Limb (tissue), 2 donors: ENCODE measurements around the gene TIMP4.
A peak's percentile ranks its signal among the peaks of the same experiment; 100 is the strongest.

Source experiments
- DNase-seq, 2 donors: peaks; one replicate each; pipeline ENCODE4 v3.0.0-alpha.2; 2016; ENCODE audit errors: extremely low spot score in 2 of 2

The TIMP4 gene

GRCh38 chr3:12158387-12159226 is at the start of gene TIMP4:
Gene TIMP4 (minus strand): TSS chr3:12158912. CDS start chr3:12158840, 72 bp downstream.
- peak in 1 of 2 donors; percentile 48 for DNase-seq

GRCh38 chr3:12205171-12205570 is 46.5 kb upstream of the TIMP4 start:
- DNase-seq: no peak

GRCh38 chr3:12201813-12202212 is 43.1 kb upstream of the TIMP4 start:
- no peak for DNase-seq

- DNase-seq: no peak
Measured at GRCh38 chr3:12198301-12198700, 39.6 kb upstream of the TIMP4 start.

GRCh38 chr3:12197475-12197874 is 38.8 kb upstream of the TIMP4 start:
- DNase-seq: no peak

- DNase-seq: no peak
Measured at GRCh38 chr3:12196684-12197083, 38.0 kb upstream of the TIMP4 start.

- DNase-seq: no peak
Measured at GRCh38 chr3:12195231-12195630, 36.5 kb upstream of the TIMP4 start.

- no peak for DNase-seq
Measured at GRCh38 chr3:12194669-12195161, 36.0 kb upstream of the TIMP4 start.

- DNase-seq: no peak
Measured at GRCh38 chr3:12194209-12194608, 35.5 kb upstream of the TIMP4 start.

- DNase-seq: no peak
Measured at GRCh38 chr3:12193485-12194165, 34.9 kb upstream of the TIMP4 start.

- no peak for DNase-seq
Measured at GRCh38 chr3:12192655-12193484, 34.2 kb upstream of the TIMP4 start.

- no peak for DNase-seq
Measured at GRCh38 chr3:12192173-12192572, 33.5 kb upstream of the TIMP4 start.

- DNase-seq: no peak
Measured at GRCh38 chr3:12191559-12191958, 32.8 kb upstream of the TIMP4 start.

GRCh38 chr3:12190832-12191231 is 32.1 kb upstream of the TIMP4 start:
- no peak for DNase-seq

GRCh38 chr3:12190221-12190807 is 31.6 kb upstream of the TIMP4 start:
- no peak for DNase-seq

- no peak for DNase-seq
Measured at GRCh38 chr3:12188681-12189287, 30.1 kb upstream of the TIMP4 start.

- DNase-seq: no peak
Measured at GRCh38 chr3:12188328-12188648, 29.6 kb upstream of the TIMP4 start.

GRCh38 chr3:12187448-12188327 is 29.0 kb upstream of the TIMP4 start:
- no peak for DNase-seq

GRCh38 chr3:12186515-12187286 is 28.0 kb upstream of the TIMP4 start:
- no peak for DNase-seq
